Stimulated activated CD8-positive, alpha-beta memory T cell treated with anti-CD3 and anti-CD28 coated beads, Interleukin-7, amount 100 ng/mL, for 48 hours (primary cell): ENCODE results near the gene CRYGA.
"Not testable (repeated sequence)": the region's sequence is repeated elsewhere in the genome, so short reads cannot be mapped to it uniquely, and the experiment has no call there.

Experiments used
- DNase-seq, 2 donors: peaks; one replicate each; pipeline ENCODE4 v3.0.0-alpha.2; 2020; ENCODE audit warnings: low read depth in 1 of 2; ENCODE audit errors: extremely low read depth in 1 of 2

The CRYGA gene

DNA sequence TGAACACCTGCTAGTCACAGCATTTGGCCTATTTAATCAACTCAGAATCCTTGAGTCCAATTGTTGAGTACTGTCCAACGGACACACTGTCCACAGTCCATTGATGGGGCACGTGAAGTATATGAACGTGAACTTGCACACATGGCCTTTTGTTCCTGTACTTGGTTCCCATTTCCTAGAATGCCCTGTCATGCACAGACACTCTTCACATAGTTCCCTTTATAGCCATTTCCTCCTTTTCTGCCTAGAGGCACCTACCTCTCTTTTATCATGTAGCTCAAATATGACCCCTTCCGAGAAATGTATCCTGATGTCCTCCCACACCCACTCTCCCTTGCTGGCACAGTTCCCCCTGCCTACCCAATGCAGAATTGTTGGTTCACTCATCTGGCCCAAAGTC, 8.7 kb upstream of the CRYGA start:
- no peak for DNase-seq

DNA sequence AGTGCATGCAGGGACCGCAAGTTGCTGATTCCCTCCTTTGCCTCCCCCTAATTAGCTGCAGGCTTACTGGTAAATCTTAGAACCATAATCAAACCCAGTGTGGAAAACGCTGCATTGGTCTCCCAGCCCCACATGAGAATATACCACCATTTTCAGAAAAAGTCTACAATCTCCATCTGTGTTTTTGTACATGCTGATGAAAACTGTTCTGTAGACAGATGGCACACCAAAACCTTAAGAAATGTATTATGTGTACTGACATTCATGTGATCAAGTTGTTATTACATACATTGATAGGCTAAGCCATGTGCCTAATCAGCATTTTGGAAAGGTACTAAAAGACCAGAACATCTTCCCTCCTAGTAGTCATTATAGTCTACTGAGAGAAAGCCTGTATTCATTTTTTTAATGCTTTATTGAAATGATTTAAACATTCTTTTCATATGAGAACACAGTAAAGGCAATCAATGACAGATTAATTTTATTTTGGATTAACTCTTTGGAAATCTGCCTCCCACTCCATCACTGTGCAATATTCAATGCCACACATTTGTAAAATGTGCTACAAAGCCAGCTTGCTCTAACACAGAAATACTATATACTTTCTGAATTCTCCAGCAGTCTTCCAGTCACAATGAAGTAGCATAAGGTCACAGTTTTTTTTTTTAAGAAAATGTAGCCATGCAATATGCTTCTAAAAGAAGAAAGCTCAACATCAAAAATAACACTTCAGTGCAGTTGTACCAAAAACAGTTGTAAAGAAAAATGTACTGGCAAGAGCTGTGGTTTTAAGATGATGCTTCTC, 1.8 kb upstream of the CRYGA start:
- no peak for DNase-seq

DNA sequence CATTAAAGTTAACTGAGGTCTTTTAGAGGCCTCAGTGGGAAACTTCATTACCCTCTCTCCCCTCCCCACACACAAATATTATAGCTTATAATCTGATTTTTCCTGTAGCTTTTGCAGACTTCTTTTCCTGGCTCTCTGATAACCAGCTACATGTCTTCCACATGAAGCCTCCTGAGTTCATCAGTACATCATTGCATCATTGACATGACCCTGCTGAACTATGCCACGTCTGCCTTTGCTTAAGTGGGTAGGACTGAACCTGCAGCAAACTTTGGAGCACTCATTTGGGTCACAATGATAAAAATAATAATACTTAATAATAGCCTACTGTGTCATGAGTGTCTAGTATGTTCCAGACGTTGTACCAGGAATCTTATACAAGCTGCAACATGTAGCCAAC, 7.0 kb downstream of the CRYGA start:
- DNase-seq, result no peak

DNA sequence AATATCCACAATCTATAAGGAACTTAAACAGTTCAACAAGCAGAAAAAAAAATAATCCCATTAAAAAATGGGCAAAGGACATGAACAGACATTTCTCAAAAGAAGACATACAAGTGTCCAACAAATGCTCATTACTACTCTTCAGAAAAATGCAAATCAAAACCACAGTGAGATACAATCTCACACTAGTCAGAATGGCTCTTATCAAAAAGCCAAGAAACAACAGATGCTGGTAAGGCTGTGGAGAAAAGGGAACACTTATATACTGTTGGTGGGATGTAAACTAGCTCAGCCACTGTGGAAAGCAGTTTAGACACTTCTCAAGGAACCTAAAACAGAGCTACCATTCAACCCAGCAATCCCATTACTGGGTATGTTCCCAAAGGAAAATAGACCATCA, 10.2 kb downstream of the CRYGA start:
- no peak for DNase-seq

DNA sequence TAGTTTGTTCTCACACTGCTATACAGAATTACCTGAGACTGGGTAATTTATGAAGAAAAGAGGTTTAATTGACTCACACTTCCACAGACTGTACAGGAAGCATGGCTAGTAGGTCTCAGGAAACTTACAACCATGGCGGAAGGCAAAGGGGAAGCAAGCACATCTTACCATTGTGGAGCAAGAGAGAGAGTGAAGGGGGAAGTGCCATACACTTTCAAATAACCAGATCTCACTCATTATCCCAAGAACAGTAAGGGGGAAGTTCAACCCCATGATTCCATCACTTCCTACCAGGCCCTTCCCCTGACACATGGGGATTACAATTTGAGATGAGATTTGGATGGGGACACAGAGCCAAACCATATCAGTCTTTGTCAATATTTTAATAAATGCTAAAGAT, 12.4 kb downstream of the CRYGA start:
- no peak for DNase-seq

DNA sequence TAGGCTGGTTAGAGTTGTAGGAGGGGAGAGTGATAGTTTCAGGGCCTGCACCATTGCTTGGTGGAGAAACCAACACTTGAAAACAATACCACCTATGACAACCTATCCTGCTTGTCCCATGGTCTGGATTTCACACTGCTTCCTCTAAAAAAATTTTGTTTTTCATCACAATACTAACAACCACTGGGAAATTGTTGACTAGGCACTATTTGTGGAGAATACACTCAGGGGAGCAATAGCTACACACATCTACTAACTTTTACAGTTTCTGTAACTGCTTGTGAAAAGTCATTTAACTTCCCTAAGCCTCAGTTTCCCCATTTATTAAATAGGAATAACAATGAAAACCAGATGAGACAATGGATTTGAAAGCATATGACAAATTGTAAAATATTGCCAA, 13.3 kb downstream of the CRYGA start:
- DNase-seq, result no peak

DNA sequence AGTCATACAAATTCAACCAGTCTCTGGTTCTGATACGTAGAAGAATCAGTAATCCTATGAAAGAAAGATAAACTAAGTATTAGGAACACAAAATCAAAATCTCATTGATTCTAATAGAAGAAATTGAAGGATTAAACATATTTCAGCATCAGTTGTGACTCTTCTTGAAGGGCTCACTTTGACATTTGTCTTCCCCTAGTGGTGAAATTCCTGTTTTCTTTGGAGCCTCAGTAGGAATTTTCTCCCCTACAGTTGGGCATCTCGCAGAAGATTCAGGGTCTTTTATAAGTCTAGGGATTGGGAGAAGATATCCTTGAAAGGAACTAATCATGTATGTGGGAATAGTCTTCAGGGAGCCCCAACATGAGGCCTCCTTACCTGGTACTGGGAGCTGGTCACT, 14.6 kb downstream of the CRYGA start:
- DNase-seq, result no peak

DNA sequence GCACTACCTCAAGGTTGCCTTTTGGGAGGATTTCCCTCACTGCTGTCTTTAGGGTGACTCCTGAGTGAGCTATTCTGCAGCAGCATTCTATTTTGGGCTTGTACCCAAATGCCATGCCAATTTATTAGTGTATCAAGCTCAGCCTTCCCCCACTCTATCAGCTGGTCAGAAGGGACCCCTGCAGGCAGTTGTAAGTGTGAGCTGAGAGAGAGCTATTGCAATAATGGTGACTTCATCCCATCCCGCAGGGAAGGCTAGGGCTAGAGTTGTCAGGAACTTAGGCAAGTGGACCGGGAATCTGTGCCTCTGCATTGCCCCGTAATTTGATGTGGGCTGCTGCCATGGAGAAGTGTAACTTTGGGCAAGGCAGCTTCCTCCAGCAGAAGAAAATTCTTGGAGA, 15.6 kb downstream of the CRYGA start:
- DNase-seq, result no peak

DNA sequence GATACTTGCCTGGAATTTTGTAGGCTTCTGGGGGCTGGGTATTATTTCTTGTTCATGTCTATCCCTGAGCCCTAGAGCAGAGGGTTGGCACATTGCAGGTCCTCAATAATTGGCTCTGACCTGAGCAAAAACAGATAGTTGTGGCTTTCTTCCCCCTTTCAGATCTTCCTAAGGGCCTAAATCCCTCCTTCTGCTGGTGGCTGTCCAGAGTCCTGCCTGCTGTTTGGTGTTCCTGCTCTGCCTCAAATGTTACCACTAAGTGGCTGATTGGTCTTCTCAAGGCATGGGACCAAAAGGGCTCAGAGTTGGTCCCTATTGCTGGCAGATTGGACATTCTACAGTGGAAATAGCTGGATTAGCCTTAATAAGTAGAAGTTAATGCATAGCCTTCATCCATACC, 16.4 kb downstream of the CRYGA start:
- DNase-seq, result no peak

DNA sequence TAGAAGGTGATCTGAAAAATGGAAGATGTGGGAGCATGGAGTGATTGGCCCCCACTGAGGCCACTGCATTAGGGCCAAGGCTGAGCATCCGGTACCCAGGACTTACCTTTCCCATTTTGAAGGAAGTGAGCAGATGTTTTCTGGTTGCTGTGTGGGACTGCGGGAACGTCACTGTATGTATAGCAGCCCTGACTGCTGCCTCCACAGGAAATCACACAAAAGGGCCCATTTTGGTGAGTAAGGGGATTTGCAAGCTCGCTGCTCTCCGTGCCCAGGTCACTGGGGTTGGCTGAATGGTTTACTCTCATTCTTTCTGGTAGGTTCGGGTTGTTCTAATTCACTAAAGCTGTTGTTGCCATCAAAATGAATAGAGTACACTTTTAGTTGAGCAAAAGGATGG, 17.4 kb downstream of the CRYGA start, which contains the start of gene CRYGB:
Gene CRYGB (minus strand): TSS at position 153 of the 400 bp plus-strand sequence. CDS start 38 bp downstream, at position 115.
- DNase-seq, result no peak

DNA sequence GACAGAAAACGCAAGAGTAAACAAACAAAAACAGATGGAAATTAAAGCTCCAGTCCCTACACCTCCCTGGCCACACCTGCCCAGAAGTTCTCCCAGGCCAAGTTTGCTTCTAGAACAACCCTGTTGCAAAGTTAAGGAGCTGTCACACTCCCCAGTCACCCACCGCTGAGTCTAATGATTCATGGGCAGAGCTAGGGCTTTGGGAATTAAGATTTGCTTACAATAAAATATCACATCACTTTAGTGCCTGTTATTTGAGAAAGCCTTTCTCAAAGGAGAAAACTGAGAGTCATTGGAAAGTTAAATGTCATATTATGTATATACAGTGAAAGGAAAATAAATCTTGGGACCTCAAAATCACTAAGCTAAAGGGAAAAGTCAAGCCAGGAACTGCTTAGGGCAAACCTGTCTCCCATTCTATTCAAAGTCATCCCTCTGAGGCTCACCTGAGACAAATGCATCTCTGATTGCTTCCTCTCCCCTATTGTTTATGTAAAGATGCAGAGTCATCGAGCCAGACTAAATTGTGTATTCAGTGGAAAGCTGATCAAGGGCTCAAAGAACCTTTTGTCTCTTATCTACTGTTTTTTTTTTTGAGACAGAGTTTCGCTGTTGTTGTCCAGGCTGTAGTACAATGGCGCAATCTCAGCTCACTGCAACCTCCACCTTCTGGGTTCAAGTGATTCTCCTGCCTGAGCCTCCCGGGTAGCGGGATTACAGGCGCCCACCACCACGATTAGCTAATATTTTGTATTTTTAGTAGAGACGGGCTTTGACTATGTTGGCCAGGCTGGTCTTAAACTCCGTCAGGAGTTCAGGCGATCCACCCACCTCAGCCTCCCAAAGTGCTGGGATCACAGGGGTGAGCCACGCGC, 20.2 kb downstream of the CRYGA start:
- DNase-seq, result no peak

DNA sequence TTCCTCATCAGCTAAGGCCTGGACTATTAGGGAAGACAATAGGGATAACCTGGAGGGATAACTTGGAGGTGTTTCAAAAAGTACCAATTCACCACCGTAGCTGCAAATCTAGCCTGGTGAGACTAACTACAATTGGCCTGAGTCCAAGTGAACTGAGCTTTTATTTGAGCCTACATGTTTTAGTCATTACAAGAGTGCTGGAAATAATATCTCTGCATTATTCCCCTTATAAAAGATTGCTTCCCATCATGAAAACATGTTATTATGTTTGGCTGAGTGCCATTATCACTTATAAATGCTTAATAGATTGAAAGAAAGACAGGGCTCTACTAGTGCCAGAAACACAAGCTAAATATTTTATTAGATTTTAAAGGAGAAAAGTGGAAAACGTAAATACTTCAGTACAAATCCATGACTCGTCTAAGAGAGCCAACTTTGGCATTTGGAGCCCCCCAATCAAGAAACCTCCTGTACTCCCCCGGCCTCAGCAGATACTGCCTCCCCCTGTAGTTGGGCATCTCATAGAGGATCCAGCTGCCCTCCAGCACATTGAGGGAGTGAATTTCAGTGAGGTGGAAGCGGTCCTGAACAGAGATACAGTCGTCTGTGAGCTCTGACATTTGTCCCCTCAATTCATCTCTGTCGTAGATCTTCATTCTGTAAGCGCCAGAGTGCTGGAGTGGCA, 21.0 kb downstream of the CRYGA start:
- no peak for DNase-seq

DNA sequence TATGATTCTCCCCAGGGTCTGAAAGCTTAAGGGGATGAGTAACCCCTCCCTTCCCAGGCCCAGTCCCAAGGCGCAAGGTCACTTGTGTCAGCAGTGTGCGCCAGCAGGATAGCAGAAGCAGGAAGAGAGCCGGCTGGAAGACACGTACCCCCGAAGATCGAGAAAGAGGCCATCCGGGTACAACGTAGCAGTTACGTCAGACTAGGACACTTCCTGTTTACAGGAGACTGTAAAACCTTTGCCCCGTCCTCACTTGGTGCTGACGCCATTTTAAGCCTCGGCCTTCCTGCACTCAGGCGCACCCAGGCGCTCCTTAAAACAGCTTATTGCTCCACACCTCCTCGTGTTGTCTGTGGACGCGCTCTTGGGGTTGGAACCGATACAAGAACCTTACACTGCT, 23.9 kb downstream of the CRYGA start:
- no peak for DNase-seq

DNA sequence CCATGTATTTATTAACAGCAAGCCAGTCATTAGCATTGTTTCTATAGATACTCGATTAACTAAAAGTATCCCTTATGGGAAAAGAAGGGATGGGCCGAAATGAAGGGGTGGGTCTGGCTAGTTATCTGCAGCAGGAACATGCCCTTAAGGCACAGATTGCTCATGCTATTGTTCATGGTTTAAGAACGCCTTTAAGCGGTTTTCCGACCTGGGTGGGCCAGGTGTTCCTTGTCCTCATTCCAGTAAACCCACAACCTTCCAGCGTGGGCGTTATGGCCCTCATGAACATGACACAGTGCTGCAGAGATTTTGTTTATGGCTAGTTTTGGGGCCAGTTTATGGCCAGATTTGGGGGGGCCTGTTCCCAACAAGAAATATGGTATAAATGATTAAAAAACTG, 25.1 kb downstream of the CRYGA start:
- not testable (repeated sequence) for DNase-seq

DNA sequence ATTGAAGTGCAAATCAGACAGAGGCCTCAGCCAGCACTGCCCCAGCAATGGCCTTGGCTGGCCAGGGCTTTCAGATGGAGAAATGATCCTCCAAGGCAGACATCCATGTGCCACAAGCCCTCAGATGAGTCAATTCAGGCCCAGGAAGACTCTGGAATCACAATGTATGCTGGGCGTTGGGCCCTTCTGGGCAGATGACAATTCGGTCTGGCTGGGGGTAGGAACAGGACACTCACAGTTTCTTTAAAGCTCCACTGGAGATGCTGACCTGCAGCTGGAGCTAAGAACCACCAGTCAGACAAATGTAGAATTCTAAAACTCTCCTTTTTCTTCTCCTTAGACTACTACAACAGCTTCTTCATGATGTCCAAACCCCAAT, 26.7 kb downstream of the CRYGA start:
- no peak for DNase-seq

DNA sequence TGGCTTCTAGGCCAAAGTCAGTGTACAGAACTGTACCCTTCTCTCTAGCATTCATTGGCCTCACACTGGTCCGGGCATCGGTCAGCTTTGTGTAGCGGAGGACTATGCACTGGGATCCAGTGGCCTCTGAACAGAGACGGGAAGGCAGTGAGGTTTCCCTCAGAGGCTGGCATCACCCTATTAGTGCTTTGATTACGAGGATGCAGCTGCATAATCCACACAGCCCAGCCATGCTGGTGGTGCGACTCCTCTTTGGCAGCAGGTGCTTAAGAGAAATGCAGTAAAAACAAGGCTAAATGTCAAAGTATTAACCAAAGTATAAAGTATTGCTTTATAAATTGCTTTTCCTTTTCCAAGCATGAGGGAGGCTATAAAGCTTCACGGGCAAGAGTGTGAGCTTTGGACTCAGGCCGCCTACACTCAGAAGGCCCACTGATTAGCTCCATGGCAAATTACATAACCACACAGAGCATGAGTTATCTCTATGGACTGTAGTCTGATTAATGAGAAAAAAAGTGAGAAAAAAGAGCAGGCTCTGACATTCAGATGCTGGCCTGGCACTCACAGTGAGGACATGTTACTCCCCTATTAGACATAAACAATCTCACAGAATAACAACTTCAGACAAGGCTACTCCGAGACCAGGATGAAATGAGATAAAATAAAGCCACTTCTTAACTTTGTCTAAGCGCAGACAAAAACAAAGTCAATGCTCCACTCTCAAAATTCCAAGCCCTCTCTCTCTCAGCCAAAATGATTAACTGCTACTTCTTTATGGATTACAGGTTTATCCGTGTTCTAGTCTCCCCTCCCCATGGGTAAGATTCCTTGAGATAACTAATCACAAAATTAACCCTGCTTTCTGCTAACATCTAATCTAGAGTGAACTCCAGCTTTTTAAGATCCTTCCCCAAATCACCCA, 27.3 kb downstream of the CRYGA start:
- no peak for DNase-seq

DNA sequence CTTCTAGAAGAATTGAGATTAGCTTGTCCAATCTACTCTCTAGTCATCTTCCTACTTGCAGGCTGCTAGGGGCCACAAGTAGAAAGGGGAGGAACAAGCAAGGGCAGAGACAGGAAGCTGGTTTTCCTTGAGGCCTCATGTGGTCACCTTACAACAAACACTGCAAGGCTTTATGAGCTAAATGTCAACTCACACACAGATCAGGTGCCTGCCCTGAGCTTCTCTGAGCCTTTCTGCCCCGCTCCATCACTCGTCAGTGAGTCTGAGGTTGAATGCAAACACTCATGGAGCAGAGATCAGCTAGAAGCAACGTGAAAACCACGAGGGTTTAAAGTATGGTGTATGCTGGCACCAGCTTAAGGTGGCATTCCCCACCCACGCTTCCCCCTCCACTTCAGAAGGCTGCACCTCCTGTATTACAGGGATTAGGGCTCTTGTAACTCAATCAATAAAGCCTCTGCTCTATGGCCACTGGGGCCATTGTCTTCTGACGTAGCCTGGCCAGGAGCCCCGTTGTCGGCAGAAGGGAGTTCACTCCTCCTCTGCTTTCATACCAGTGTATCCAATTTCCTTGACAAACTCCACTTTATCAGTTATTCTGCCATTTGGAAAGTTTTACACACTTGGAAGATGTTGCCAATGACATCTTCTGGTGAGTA, 28.3 kb downstream of the CRYGA start:
- DNase-seq, result no peak

DNA sequence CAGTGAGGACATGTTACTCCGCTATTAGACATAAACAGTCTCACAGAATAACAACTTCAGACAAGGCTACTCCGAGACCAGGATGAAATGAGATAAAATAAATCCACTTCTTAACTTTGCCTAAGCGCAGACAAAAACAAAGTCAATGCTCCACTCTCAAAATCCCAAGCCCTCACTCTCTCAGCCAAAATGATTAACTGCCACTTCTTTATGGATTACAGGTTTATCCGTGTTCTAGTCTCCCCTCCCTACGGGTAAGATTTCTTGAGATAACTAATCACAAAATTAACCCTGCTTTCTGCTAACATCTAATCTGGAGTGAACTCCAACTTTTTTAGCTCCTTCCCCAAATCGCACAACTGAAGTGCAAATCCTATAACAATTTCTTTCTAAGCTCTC, 32.7 kb downstream of the CRYGA start:
- no peak for DNase-seq

DNA sequence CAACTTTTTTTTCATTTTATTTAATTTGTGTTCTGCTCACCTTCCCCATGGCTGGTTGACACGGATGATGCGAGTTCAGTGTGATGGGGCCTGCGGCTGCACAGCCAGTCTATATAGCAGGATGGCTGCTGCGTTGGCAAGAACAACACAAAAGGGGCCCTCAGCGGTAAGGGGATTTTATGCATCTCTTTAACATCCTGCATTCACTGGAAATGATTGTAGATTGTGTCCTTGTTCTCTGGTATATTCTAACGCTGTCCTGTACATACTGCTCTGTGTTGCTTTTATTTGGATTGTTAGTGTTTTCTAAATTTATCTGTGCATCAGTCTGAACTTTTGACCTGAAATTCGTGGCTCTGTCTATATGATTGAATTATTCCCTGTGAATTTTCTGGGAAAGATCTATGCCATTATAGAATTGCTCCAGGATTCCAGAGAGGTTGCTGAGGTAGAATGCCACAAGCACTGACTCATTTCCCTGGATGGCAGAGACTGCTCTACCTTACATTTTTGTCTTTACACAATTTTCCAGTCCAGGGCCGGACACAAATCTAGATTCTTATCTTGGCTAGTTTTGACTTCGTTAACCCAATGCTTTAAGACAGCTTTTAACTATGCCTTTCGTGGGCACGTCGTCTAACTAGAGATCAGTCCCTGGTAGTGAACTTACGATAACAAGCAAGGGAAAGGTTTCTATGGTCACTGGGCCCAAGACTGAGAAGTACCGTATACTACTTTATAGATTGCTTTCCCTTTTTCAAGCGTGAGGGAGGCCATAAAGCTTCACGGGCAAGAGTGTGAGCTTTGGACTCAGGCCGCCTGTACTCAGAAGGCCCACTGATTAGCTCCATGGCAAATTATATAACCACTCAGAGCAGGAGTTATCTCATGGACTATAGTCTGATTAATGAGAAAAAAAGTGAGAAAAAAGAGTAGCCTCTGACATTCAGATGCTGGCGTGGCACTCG, 33.4 kb downstream of the CRYGA start, which contains the start of gene CRYGC:
Gene CRYGC (minus strand): TSS at position 85 of the 968 bp plus-strand sequence. CDS start 36 bp downstream, at position 49.
- DNase-seq, result no peak
